HS-27A (cell line): ENCODE data around the gene SFXN1.
"Not testable (repeated sequence)": the region's sequence is repeated elsewhere in the genome, so short reads cannot be mapped to it uniquely, and the experiment has no call there.

Source experiments
- DNase-seq: peaks from one replicate; pipeline ENCODE4 v3.0.0-alpha.2; 2012; ENCODE audit warnings: low read depth, missing footprints

SFXN1 gene, protein sequence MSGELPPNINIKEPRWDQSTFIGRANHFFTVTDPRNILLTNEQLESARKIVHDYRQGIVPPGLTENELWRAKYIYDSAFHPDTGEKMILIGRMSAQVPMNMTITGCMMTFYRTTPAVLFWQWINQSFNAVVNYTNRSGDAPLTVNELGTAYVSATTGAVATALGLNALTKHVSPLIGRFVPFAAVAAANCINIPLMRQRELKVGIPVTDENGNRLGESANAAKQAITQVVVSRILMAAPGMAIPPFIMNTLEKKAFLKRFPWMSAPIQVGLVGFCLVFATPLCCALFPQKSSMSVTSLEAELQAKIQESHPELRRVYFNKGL

DNA sequence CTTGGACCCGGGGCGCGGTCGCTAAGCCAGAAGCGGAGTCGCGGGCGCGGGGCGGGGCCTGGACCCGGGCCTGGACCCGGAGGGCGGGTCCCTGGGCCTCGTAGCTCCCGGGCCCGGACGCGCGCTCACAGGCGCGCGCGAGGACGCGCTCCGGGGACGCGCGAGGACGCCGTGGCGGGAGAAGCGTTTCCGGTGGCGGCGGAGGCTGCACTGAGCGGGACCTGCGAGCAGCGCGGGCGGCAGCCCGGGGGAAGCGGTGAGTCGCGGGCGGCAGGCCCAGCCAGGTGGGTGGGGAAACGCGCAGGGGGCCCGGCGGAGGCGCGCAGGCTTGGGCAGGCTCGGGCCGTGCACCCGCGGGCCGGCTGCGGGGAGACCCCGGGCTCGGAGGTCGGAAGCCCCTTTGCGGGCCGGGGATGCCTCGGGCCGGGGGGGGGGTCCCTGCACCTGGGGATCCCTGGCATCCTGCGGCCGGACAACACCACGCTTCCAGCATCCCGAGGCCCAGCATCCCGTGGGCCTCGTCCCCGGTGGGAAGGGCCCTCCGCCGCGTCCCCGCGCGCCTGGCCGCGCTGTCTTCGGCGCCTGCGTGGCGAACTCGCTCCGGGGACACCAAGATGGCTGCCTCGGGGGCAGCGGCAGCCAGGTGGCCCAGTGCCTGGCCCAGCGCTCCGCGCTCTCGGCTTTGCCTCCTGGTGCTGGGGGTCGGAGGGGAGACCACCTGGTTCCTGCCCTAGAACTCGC lies at the start of gene SFXN1:
TSS of gene SFXN1 (plus strand) at position 177 of the 741 bp plus-strand sequence. CDS start 13,544 bp downstream, outside the sequence.
- DNase-seq, result no peak

DNA sequence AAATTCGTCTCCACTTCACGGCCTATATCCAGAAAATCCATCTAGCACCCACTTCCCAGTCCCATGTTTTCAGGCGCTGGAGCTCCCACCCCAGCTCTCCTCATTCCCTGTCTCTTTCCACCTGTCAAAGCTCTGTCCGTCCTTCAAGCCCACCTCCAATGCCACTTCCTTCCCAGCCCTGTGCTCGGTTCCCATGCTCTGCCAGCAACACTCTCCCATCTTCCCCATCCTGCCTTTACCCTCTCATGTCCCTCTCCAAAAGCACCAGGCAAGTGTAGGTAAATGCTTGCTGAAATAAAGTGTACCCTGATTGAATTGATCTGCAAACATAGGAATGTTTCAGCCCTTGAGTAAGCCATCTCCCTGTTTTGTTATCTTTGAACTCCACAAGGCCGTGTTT lies 43.6 kb upstream of the SFXN1 start:
- no peak for DNase-seq

GRCh38 chr5:175436359-175436758 lies 42.0 kb upstream of the SFXN1 start:
- no peak for DNase-seq

GRCh38 chr5:175438234-175438857 lies 40.0 kb upstream of the SFXN1 start:
- no peak for DNase-seq

DNA sequence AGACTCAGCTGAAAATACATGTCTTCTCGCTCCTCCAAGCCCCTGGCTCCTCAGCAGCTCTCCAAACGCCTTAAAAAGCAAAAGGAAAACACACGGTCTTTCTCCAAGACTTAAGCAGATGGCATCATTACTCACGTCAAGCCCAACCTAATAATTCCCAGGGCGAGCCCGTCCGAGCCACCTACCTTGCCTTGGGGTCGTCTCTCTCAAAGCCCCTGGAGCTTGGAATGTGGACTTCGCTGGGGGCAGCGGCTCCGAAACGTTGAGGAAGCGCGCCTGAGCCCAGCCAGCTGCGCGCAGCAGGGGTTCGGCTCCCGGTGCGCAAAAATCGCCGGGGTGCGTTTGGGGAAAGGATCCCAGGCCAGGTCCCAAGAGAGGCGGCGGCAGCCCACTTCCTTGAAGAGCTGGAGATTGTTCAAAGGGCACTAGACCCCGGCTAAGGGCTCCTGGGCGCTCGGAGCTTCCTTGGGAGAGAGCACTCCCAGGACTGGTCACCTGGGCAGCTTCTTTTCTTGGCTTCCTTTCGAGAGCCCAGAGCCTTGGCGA lies 34.8 kb upstream of the SFXN1 start:
- no peak for DNase-seq

DNA sequence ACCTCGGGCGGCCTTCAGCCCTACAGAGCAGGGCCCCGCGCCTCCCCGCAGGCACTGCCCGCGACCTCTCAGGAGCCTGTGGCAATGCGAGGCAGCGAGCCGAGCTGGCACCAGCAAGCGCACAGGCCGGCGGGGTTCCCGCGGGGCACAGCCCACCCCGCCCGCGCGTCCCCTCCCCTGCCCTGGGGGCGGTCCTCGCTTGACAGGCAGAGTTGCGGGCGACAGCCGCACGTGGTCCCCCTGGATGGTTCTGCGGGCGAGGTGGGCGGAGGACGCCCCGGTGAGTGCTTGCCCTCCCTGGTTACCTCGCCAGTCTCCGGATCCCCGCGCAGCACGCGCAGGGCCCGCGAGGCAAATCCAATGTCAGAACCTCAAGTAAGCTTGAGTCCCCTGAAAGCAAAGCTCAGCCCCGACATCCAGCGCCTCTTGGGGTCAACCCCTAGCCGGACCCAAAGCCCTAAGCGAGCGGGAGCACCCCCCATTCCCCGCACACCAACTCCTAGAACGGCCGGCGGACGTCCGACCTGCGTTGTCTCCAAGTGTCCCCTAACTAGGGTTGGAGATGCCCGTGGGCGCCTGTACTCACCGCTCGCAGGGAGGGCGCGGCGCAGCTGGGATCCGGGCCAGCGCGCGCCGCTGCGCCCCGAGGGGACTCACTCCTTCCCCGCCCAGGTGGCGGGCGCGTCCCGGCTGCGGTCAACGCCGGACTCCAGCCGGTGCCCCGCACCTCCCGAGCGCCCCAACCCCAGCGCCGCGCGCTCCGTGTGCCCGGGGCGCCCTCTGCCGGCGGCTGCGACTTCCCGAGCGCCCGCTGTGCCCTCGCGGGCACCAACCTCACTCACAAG lies 34.1 kb upstream of the SFXN1 start, which contains the start of gene DRD1:
TSS of gene DRD1 (minus strand) at position 123 of the 845 bp plus-strand sequence. CDS start 1,083 bp downstream, outside the sequence.
- DNase-seq, result no peak

GRCh38 chr5:175444905-175445456 lies 33.4 kb upstream of the SFXN1 start:
- no peak for DNase-seq

GRCh38 chr5:175446378-175446777 lies 32.0 kb upstream of the SFXN1 start:
- DNase-seq, result not testable (repeated sequence)

DNA sequence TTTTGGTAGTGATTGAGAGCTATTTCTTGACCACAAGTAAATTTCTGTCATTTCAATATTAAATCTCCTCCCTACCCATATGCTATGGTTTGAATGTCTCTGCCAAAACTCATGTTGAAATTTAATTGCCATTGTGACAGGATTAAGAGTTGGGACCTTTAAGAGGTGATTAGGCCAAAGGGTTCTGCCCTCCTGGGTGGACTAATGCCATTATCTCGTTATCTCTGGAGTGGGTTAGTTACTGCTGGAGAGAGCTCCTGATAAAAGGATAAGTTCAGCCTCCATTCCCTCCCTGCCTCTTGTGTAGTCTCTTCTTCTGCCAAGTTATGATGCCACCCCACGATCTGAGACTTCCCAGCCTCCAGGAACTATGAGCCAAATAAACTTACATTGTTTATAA lies 30.8 kb upstream of the SFXN1 start:
- no peak for DNase-seq

- DNase-seq, result no peak
These were observed 30.1 kb upstream of the SFXN1 start for GRCh38 chr5:175448276-175448675.

DNA sequence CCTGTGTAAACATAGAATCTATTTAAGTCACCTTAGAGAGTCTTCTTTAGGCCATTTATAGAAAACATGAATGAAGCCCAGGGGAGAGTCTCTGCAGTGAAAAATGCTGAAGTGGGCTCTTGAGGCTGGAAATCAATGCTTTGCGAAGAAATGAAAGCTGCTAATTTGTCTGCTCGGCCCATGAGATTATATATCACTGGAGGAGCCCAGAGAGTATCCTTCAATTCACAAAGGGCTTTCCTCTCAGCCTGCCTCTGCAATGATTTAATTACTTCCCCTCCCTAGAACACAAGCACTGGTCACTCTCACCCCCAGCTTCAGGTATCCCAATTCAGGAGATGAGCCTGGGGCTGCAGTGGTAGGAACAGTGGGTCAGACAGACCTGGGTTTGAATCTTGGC lies 26.2 kb upstream of the SFXN1 start:
- DNase-seq, result no peak

GRCh38 chr5:175454338-175454737 lies 24.0 kb upstream of the SFXN1 start:
- not testable (repeated sequence) for DNase-seq

GRCh38 chr5:175456105-175456742 lies 22.1 kb upstream of the SFXN1 start:
- DNase-seq, result no peak

GRCh38 chr5:175457466-175457865 lies 20.9 kb upstream of the SFXN1 start:
- DNase-seq, result no peak

- DNase-seq, result no peak
These were observed 18.2 kb upstream of the SFXN1 start for GRCh38 chr5:175460126-175460525.

DNA sequence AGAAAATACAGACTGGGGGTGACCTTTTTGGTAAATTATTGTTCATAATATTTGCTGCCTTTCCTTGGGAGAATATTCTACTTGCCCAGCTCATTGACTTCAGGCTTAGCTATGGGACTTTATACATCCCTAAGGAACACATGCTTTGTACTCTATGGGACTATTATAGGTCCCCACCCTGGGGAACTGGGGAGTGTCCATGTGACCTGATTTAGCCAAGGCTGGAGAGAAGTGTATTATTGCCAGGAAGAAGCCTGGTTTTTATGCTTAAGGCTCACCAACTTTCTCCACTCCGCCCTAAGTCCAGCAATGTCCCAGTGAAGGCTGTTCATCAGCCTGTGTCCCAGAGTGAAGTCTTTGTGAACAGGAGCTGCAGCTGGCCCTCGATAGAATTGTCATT lies 17.8 kb upstream of the SFXN1 start:
- DNase-seq, result no peak

- DNase-seq, result no peak
These were observed 17.0 kb upstream of the SFXN1 start for GRCh38 chr5:175461370-175461769.

- no peak for DNase-seq
These were observed 14.7 kb upstream of the SFXN1 start for GRCh38 chr5:175463641-175464040.

DNA sequence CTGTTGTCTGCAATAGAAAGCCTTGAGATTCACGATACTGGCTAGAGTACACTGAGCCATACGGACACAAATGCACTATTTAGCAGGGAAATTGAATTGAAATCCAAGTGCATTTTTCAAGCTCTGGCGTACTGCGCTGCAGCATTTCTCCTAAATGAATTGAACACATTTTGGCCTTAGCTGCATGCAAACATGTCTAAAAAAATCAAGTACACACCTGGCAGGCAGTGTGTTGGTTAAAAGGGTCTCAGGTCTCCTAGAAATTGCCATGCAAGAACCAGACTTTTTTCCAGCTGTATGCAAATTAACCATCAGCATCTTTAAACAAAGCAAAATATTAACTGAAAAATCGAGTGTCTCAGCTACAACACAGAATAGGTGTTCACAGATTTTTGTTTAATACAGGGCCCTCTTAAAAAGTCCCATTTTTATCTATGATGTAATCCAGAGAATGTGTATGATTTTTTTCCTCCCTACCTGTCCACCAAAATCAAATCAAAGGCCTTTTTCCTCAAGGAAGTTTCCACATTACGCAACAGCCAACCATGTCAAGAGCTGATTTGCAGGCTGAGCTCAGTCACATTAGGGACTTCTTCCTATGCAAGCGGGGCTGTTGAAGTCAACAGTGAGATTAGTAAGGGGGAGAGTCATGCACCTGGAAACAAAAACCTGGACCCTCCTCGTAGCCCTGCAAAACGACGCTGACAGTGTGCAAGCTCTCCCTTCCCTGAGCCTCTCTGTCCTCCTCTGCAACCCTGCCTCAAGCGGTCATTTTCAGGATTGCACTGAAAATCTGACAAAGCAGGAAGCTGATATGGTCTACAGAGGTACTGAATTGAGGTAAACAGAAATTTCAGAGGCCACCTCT lies 14.1 kb upstream of the SFXN1 start:
- no peak for DNase-seq

DNA sequence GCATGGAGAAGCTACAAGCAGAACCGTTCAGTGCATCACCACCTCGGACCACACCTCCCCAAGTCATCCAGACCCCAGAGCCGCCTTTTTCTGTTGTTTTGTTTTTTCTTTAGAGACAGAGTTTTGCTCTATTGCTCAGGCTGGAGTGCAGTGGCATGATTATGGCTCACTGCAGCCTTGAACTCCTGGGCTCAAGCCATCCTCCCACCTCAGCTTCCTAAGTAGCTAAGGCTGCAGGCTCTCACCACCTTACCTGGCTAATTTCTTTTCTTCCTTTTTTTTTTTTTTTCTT lies 13.5 kb upstream of the SFXN1 start:
- DNase-seq, result no peak
